ENCODE results near the gene MYO15A. TPM values are rescaled to one million over a fixed set of nuclear protein-coding genes. Genes with fewer than 3 reads are reported as not detected.

The MYO15A gene
- total and polyA plus RNA-seq, 2 experiments from 2014 or later: 1.0 to 2.2 TPM

- TF ChIP-seq, protein P1, sequence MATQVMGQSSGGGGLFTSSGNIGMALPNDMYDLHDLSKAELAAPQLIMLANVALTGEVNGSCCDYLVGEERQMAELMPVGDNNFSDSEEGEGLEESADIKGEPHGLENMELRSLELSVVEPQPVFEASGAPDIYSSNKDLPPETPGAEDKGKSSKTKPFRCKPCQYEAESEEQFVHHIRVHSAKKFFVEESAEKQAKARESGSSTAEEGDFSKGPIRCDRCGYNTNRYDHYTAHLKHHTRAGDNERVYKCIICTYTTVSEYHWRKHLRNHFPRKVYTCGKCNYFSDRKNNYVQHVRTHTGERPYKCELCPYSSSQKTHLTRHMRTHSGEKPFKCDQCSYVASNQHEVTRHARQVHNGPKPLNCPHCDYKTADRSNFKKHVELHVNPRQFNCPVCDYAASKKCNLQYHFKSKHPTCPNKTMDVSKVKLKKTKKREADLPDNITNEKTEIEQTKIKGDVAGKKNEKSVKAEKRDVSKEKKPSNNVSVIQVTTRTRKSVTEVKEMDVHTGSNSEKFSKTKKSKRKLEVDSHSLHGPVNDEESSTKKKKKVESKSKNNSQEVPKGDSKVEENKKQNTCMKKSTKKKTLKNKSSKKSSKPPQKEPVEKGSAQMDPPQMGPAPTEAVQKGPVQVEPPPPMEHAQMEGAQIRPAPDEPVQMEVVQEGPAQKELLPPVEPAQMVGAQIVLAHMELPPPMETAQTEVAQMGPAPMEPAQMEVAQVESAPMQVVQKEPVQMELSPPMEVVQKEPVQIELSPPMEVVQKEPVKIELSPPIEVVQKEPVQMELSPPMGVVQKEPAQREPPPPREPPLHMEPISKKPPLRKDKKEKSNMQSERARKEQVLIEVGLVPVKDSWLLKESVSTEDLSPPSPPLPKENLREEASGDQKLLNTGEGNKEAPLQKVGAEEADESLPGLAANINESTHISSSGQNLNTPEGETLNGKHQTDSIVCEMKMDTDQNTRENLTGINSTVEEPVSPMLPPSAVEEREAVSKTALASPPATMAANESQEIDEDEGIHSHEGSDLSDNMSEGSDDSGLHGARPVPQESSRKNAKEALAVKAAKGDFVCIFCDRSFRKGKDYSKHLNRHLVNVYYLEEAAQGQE (IDR thresholded peaks at IDR 0.05; ENCODE audit: unreplicated experiment): no peak
- no peak for TF ChIP-seq STAT1 (IDR thresholded peaks at IDR 0.05; ENCODE audit: unreplicated experiment)
- TF ChIP-seq NANOG (IDR thresholded peaks at IDR 0.05; ENCODE audit: borderline replicate concordance): no peak
These were observed 32.1 kb downstream of the MYO15A start (continued) for GRCh38 chr17:18140648-18141047.

GRCh38 chr17:18141210-18141803 lies 32.8 kb downstream of the MYO15A start:
- no peaks in the 10 kb centered on the region for H3K27me3 ChIP-seq (ENCODE audit: insufficient read depth)
- Mint-ChIP-seq H3K4me3 (no peak overlapping the region), H3K27ac (no peak overlapping the region), H3K9me3 (no peaks in the 10 kb centered on the region), H3K27me3 (ENCODE audit: insufficient read depth, low read depth, poor library complexity) (peaks cover 17% of the 10 kb centered on the region), H3K36me3 (ENCODE audit: low read depth) (no peaks in the 10 kb centered on the region), H3K4me1 (peaks cover 12% of the 10 kb centered on the region)
- H3K9me2 ChIP-seq (ENCODE audit: insufficient read depth): no peaks in the 10 kb centered on the region
- ATAC-seq: no peak
- H2AFZ ChIP-seq: no peak overlapping the region
- no peaks in the 10 kb centered on the region for H3K79me2 ChIP-seq (replicated peaks; ENCODE audit: insufficient read depth)
- no peak overlapping the region for H3K4me2 ChIP-seq
- no peaks in the 10 kb centered on the region for H3K4me1 ChIP-seq (ENCODE audit: insufficient read depth)
- no peaks in the 10 kb centered on the region for H4K20me1 ChIP-seq (replicated peaks; ENCODE audit: insufficient read depth)
- no peaks in the 10 kb centered on the region for H3K36me3 ChIP-seq (ENCODE audit: insufficient read depth)
- TF ChIP-seq, protein P2, sequence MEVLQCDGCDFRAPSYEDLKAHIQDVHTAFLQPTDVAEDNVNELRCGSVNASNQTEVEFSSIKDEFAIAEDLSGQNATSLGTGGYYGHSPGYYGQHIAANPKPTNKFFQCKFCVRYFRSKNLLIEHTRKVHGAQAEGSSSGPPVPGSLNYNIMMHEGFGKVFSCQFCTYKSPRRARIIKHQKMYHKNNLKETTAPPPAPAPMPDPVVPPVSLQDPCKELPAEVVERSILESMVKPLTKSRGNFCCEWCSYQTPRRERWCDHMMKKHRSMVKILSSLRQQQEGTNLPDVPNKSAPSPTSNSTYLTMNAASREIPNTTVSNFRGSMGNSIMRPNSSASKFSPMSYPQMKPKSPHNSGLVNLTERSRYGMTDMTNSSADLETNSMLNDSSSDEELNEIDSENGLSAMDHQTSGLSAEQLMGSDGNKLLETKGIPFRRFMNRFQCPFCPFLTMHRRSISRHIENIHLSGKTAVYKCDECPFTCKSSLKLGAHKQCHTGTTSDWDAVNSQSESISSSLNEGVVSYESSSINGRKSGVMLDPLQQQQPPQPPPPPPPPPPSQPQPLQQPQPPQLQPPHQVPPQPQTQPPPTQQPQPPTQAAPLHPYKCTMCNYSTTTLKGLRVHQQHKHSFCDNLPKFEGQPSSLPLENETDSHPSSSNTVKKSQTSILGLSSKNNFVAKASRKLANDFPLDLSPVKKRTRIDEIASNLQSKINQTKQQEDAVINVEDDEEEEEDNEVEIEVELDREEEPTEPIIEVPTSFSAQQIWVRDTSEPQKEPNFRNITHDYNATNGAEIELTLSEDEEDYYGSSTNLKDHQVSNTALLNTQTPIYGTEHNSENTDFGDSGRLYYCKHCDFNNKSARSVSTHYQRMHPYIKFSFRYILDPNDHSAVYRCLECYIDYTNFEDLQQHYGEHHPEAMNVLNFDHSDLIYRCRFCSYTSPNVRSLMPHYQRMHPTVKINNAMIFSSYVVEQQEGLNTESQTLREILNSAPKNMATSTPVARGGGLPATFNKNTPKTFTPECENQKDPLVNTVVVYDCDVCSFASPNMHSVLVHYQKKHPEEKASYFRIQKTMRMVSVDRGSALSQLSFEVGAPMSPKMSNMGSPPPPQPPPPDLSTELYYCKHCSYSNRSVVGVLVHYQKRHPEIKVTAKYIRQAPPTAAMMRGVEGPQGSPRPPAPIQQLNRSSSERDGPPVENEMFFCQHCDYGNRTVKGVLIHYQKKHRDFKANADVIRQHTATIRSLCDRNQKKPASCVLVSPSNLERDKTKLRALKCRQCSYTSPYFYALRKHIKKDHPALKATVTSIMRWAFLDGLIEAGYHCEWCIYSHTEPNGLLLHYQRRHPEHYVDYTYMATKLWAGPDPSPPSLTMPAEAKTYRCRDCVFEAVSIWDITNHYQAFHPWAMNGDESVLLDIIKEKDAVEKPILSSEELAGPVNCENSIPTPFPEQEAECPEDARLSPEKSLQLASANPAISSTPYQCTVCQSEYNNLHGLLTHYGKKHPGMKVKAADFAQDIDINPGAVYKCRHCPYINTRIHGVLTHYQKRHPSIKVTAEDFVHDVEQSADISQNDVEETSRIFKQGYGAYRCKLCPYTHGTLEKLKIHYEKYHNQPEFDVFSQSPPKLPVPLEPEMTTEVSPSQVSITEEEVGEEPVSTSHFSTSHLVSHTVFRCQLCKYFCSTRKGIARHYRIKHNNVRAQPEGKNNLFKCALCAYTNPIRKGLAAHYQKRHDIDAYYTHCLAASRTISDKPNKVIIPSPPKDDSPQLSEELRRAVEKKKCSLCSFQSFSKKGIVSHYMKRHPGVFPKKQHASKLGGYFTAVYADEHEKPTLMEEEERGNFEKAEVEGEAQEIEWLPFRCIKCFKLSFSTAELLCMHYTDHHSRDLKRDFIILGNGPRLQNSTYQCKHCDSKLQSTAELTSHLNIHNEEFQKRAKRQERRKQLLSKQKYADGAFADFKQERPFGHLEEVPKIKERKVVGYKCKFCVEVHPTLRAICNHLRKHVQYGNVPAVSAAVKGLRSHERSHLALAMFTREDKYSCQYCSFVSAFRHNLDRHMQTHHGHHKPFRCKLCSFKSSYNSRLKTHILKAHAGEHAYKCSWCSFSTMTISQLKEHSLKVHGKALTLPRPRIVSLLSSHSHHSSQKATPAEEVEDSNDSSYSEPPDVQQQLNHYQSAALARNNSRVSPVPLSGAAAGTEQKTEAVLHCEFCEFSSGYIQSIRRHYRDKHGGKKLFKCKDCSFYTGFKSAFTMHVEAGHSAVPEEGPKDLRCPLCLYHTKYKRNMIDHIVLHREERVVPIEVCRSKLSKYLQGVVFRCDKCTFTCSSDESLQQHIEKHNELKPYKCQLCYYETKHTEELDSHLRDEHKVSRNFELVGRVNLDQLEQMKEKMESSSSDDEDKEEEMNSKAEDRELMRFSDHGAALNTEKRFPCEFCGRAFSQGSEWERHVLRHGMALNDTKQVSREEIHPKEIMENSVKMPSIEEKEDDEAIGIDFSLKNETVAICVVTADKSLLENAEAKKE (CRISPR knock-in tag; IDR thresholded peaks at IDR 0.05): no peak
- TF ChIP-seq CTCF (conservative IDR thresholded peaks at IDR 0.05; ENCODE audit: low read depth in 2 of 2): peak; percentile 57 to 73
- no peak overlapping the region for H3K4me3 ChIP-seq
- H3K27ac ChIP-seq (ENCODE audit: low read depth): no peak overlapping the region
- DNase-seq (ENCODE audit: low spot score): peak; percentile 73
- no peaks in the 10 kb centered on the region for H3F3A ChIP-seq (replicated peaks; ENCODE audit: low read depth)

Data from GM23338 (cell line).